ENCODE data around the gene CELF2.

Gene CELF2

DNA sequence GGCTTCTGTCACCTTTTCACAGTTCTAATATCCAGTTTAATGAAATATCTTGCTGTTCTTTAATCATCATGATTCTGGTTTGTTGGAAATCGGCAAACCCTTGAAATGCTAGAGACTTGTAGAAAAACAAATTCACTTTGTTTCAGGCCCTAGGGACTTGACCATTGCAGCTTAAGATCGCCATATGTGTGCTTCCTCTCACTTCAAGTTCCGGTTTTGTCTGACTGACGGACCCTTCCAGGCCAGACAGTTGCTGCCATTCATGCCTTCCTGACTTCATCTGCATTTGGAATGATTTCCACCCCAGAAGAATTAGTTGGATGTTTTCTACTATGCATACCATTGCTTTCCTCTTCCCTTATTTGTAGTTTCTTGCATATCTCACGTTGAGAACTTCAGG, 125.6 kb downstream of the CELF2 start:
- Mint-ChIP-seq H3K4me3 (no peak overlapping the region), H3K27me3 (no peaks in the 10 kb centered on the region), H3K9me3 (no peaks in the 10 kb centered on the region)

GRCh38 chr10:11144626-11145494, 127.2 kb downstream of the CELF2 start:
- peaks cover 14% of the 10 kb centered on the region for H3K36me3 Mint-ChIP-seq (ENCODE audit: insufficient read depth)
- ATAC-seq (replicated peaks; ENCODE audit: extremely low read depth, poor library complexity, severe bottlenecking) = no peak
- no peaks in the 10 kb centered on the region for H3K27me3 Mint-ChIP-seq
- H3K4me1 Mint-ChIP-seq = peaks cover 88% of the 10 kb centered on the region
- peak overlapping the region; percentile 93 for H3K27ac Mint-ChIP-seq (ENCODE audit: low read depth)
- no peak for DNase-seq (ENCODE audit: low spot score in 2 of 2)
- peak overlapping the region; percentile 68 for H3K4me3 Mint-ChIP-seq
- no peaks in the 10 kb centered on the region for H3K9me3 Mint-ChIP-seq

More for the DNA sequence above, 125.6 kb downstream of the CELF2 start:
- ATAC-seq (replicated peaks; ENCODE audit: extremely low read depth, poor library complexity, severe bottlenecking) (no peak), DNase-seq (ENCODE audit: low spot score in 2 of 2) (no peak)
- peak overlapping the region; percentile 93 for H3K27ac Mint-ChIP-seq (ENCODE audit: low read depth)
- peaks cover 11% of the 10 kb centered on the region for H3K36me3 Mint-ChIP-seq (ENCODE audit: insufficient read depth)
- H3K4me1 Mint-ChIP-seq = peaks cover 77% of the 10 kb centered on the region

GRCh38 chr10:11145495-11145855, 127.8 kb downstream of the CELF2 start:
- H3K9me3 Mint-ChIP-seq = no peaks in the 10 kb centered on the region
- H3K4me3 Mint-ChIP-seq = peak overlapping the region; percentile 68
- peaks cover 90% of the 10 kb centered on the region for H3K4me1 Mint-ChIP-seq
- peaks cover 18% of the 10 kb centered on the region for H3K36me3 Mint-ChIP-seq (ENCODE audit: insufficient read depth)
- peak overlapping the region; percentile 93 for H3K27ac Mint-ChIP-seq (ENCODE audit: low read depth)
- DNase-seq (ENCODE audit: low spot score in 2 of 2) (peak; percentile 35 to 64), ATAC-seq (replicated peaks; ENCODE audit: extremely low read depth, poor library complexity, severe bottlenecking) (peak; percentile 75)
- no peaks in the 10 kb centered on the region for H3K27me3 Mint-ChIP-seq

DNA sequence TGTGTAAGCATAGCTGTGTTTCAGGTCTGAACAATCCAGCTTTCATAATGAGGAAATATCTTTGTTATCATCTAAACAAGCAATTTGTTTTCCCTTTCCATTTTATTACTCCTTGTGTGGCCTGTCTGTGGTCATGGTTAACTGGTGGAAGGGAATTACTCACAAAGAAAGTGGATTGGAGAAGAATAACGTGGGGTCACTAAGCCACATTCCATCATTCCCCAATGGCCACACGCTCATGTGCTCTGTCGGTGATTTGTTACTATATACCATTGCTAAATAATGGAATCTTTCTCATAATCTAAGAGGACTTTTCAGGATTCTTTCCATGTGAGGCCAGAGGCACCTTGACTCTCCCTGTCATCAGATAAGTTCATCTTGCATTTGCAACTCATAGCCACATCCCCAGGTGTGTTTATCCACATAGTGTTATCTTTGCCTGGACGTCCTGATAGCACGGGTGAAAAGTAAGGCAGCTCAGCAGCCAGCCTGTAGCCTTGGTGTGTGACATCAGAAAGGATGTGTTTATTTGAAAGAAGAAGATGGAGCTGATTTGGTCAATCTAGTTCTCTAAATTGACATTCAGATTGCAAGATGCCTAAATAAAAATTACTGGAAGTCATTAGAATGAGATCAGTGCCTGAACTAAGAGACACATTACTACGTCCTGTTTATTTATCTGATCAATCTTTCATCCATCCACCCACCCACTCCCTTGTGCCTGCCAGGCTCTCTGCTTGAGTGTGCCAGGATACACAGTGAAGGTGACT, 128.9 kb downstream of the CELF2 start:
- Mint-ChIP-seq H3K36me3 (ENCODE audit: insufficient read depth) (peaks cover 23% of the 10 kb centered on the region), H3K9me3 (no peaks in the 10 kb centered on the region), H3K27ac (ENCODE audit: low read depth) (peak overlapping the region; percentile 93), H3K27me3 (no peaks in the 10 kb centered on the region), H3K4me1 (peaks cover 93% of the 10 kb centered on the region), H3K4me3 (peak overlapping the region; percentile 18)
- ATAC-seq (replicated peaks; ENCODE audit: extremely low read depth, poor library complexity, severe bottlenecking) (no peak), DNase-seq (ENCODE audit: low spot score in 2 of 2) (no peak)

DNA sequence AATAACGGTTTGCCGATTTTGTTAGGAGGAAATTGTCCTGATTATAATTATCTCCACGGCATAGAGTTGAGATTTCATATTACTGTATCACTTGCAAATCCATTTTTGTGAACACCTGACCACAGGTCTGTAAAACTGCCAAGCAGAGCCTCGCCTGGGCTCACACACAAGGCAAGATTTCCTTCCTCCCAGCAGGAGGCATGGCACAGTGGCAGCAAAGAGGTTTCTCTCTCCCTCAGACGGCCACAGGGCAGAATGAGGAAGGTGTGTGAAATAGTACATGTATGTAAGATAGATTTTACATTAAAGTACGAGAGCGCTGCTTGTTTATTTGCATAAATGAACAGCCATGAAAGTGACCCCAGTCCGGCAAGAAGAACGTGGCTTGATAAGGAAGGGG, 130.1 kb downstream of the CELF2 start:
- peak overlapping the region; percentile 74 for H3K4me3 Mint-ChIP-seq
- peak overlapping the region; percentile 93 for H3K27ac Mint-ChIP-seq (ENCODE audit: low read depth)
- H3K27me3 Mint-ChIP-seq = no peaks in the 10 kb centered on the region
- peaks cover 24% of the 10 kb centered on the region for H3K36me3 Mint-ChIP-seq (ENCODE audit: insufficient read depth)
- peaks cover 94% of the 10 kb centered on the region for H3K4me1 Mint-ChIP-seq
- H3K9me3 Mint-ChIP-seq = no peaks in the 10 kb centered on the region
- DNase-seq (ENCODE audit: low spot score in 2 of 2) (no peak), ATAC-seq (replicated peaks; ENCODE audit: extremely low read depth, poor library complexity, severe bottlenecking) (no peak)

- no peaks in the 10 kb centered on the region for H3K9me3 Mint-ChIP-seq
- H3K27ac Mint-ChIP-seq (ENCODE audit: low read depth) = peak overlapping the region; percentile 93
- H3K4me3 Mint-ChIP-seq = peak overlapping the region; percentile 74
- H3K27me3 Mint-ChIP-seq = no peaks in the 10 kb centered on the region
- peaks cover 24% of the 10 kb centered on the region for H3K36me3 Mint-ChIP-seq (ENCODE audit: insufficient read depth)
- DNase-seq (ENCODE audit: low spot score in 2 of 2) = no peak
- H3K4me1 Mint-ChIP-seq = peaks cover 94% of the 10 kb centered on the region
- no peak for ATAC-seq (replicated peaks; ENCODE audit: extremely low read depth, poor library complexity, severe bottlenecking)
Observed at GRCh38 chr10:11148142-11149028, 130.7 kb downstream of the CELF2 start.

DNA sequence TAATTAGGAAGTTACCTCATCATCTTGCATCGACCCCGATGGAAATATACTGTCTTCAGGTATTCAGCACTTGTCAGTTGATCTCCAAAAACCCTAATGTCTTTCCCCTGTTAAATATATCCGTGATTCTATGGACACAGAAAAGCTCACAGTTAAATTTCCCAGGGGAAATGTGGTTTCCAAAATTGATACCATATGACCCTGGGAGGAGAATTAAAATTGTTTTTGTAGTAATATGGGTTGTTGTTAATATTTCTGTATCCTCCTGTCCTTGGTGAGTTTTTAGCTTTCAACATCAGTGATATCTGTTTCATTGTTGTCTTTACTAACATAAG, 132.1 kb downstream of the CELF2 start:
- Mint-ChIP-seq H3K27ac (ENCODE audit: low read depth) (peak overlapping the region; percentile 93), H3K4me1 (peaks cover 93% of the 10 kb centered on the region), H3K9me3 (no peaks in the 10 kb centered on the region), H3K27me3 (no peaks in the 10 kb centered on the region), H3K36me3 (ENCODE audit: insufficient read depth) (peaks cover 21% of the 10 kb centered on the region), H3K4me3 (peak overlapping the region; percentile 74)
- DNase-seq (ENCODE audit: low spot score in 2 of 2) = no peak
- ATAC-seq (replicated peaks; ENCODE audit: extremely low read depth, poor library complexity, severe bottlenecking) = no peak

DNA sequence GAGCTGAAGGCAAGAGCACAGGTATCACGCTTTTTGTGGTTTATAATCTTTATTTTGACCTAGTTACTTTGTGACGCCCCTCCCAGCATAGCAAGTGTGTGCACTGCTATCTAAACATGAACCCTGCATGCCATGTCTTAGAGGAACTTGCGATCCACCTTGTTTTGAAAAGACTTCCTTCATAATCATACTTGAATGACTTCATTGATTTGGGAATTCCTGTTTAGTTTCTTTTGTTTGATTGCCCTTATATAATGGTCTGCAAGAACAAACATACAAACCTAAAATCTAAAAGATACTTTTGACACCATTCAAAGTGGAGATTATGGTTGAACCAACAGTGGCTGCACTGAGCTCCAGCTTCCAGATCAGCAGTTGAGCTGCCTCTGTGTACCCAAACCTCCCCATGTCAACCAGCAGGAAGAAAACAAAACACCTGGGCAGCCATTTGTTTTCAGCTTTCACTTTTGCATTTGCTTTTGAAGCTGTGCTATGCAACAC, 132.6 kb downstream of the CELF2 start:
- no peaks in the 10 kb centered on the region for H3K9me3 Mint-ChIP-seq

DNA sequence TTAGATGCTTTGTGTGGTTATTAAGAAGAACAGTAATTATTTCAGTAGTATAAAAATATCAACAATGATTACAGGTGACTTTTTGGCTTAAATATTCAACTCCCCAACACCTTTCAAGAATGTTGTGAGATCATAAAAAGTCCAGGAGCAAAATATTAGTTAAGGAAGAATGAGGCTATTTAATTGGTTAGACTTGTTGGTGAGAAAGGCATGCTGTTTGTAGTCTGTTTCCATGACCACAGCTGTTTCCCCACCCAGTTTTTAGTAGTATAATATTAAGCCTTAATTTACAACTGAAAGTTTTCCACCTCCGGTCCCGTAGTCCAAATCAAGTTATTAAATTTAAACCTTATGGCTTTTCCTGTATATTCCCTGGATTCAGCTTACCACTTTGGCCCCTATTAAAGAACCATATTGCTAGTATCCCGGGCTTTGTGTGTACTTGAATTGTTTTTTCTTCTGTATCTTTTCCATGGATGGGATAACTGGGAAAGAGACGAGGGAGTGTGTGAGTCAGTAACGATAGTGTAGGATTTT, 133.3 kb downstream of the CELF2 start:
- no peak for DNase-seq (ENCODE audit: low spot score in 2 of 2)
- H3K27me3 Mint-ChIP-seq = no peaks in the 10 kb centered on the region

More for the DNA sequence above, 132.6 kb downstream of the CELF2 start:
- H3K27ac Mint-ChIP-seq (ENCODE audit: low read depth) = peak overlapping the region; percentile 93
- peaks cover 89% of the 10 kb centered on the region for H3K4me1 Mint-ChIP-seq
- DNase-seq (ENCODE audit: low spot score in 2 of 2) = peak in 1 of 2 donors; percentile 43
- peak; percentile 55 for ATAC-seq (replicated peaks; ENCODE audit: extremely low read depth, poor library complexity, severe bottlenecking)
- peaks cover 19% of the 10 kb centered on the region for H3K36me3 Mint-ChIP-seq (ENCODE audit: insufficient read depth)
- no peaks in the 10 kb centered on the region for H3K27me3 Mint-ChIP-seq
- peak overlapping the region; percentile 74 for H3K4me3 Mint-ChIP-seq

DNA sequence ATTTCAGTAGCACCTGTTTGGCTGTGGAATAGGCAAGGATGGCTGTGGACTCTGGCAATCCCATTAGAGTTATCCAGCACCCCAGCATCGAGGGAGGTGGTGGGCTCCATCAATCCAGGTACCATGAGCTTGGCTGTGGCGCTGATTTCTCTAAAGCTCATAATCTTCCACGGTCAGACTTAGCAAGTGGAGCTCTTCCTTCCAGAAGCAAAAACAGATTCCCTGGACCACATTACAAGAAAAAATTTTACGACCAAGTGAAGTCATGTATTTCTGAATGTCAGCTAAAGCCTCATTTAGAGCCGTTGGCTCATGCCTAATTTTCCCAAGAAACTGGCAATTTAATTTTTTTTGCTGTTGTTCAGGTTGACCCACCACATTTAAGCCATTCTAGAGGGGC, 135.1 kb downstream of the CELF2 start:
- no peak overlapping the region for H3K4me3 Mint-ChIP-seq
- no peaks in the 10 kb centered on the region for H3K9me3 Mint-ChIP-seq
- ATAC-seq (replicated peaks; ENCODE audit: extremely low read depth, poor library complexity, severe bottlenecking) = no peak
- peaks cover 19% of the 10 kb centered on the region for H3K36me3 Mint-ChIP-seq (ENCODE audit: insufficient read depth)
- H3K4me1 Mint-ChIP-seq = peaks cover 79% of the 10 kb centered on the region
- H3K27ac Mint-ChIP-seq (ENCODE audit: low read depth) = peak overlapping the region; percentile 93
- no peak for DNase-seq (ENCODE audit: low spot score in 2 of 2)
- no peaks in the 10 kb centered on the region for H3K27me3 Mint-ChIP-seq

More for the DNA sequence above, 133.3 kb downstream of the CELF2 start:
- Mint-ChIP-seq H3K4me3 (peak overlapping the region; percentile 74), H3K4me1 (peaks cover 82% of the 10 kb centered on the region), H3K27ac (ENCODE audit: low read depth) (peak overlapping the region; percentile 93), H3K36me3 (ENCODE audit: insufficient read depth) (peaks cover 15% of the 10 kb centered on the region), H3K9me3 (no peaks in the 10 kb centered on the region)
- peak; percentile 39 for ATAC-seq (replicated peaks; ENCODE audit: extremely low read depth, poor library complexity, severe bottlenecking)

DNA sequence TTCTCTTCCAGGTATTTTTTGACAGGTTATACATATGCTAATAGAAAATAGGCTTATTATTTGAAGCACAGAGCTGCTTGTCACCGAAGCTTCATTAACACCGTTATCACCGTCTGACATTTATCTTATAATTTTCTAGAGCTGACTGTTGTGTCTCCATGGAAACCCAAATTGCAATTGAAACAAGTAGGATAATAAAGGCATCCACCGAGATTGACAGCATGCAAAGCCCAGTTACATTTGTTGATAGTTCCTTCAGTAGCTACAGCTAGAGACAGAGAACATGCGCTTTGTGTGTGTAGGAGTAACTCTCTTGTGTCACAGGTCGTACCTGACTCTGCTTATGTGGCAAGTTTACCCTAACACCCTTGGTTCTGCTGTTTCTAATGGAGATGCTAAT, 135.6 kb downstream of the CELF2 start:
- Mint-ChIP-seq H3K4me3 (no peak overlapping the region), H3K36me3 (ENCODE audit: insufficient read depth) (peaks cover 19% of the 10 kb centered on the region), H3K9me3 (no peaks in the 10 kb centered on the region), H3K27me3 (no peaks in the 10 kb centered on the region), H3K27ac (ENCODE audit: low read depth) (peak overlapping the region; percentile 93), H3K4me1 (peaks cover 79% of the 10 kb centered on the region)
- no peak for ATAC-seq (replicated peaks; ENCODE audit: extremely low read depth, poor library complexity, severe bottlenecking)
- no peak for DNase-seq (ENCODE audit: low spot score in 2 of 2)

- no peak overlapping the region for H3K4me3 Mint-ChIP-seq
- no peak for DNase-seq (ENCODE audit: low spot score in 2 of 2)
- H3K36me3 Mint-ChIP-seq (ENCODE audit: insufficient read depth) = peaks cover 19% of the 10 kb centered on the region
- no peaks in the 10 kb centered on the region for H3K9me3 Mint-ChIP-seq
- H3K27me3 Mint-ChIP-seq = no peaks in the 10 kb centered on the region
- no peak overlapping the region for H3K27ac Mint-ChIP-seq (ENCODE audit: low read depth)
- peaks cover 78% of the 10 kb centered on the region for H3K4me1 Mint-ChIP-seq
- no peak for ATAC-seq (replicated peaks; ENCODE audit: extremely low read depth, poor library complexity, severe bottlenecking)
Observed at GRCh38 chr10:11153766-11154165, 136.1 kb downstream of the CELF2 start.
